H9 (cell line): ENCODE measurements around the gene AFAP1L2. TPM values are rescaled to one million over a fixed set of nuclear protein-coding genes. Genes with fewer than 3 reads are reported as not detected.

Experiments
- DNase-seq: peaks from one replicate; pipeline ENCODE4 v3.0.0-alpha.2; 2017
- H2AFZ ChIP-seq: one replicate; pipeline ENCODE4 v1.6.1; 2013; ENCODE audit warnings: mild to moderate bottlenecking, low read length, control low read depth, moderate library complexity
- H2AK5ac ChIP-seq: 2 replicates; pipeline ENCODE4 v1.6.1; 2013; ENCODE audit warnings: low read length, control low read depth, mixed read lengths; ENCODE audit not compliant: insufficient read length
- H2BK120ac ChIP-seq: one replicate; pipeline ENCODE4 v1.6.1; 2013; ENCODE audit warnings: low read depth, mild to moderate bottlenecking, low read length, control low read depth, inconsistent platforms; ENCODE audit not compliant: poor library complexity, severe bottlenecking
- H2BK12ac ChIP-seq: 2 replicates; pipeline ENCODE4 v1.6.1; 2013; ENCODE audit warnings: low read length, control low read depth, mixed read lengths, low read depth; ENCODE audit not compliant: insufficient read length
- H2BK15ac ChIP-seq: 2 replicates; pipeline ENCODE4 v1.6.1; 2013; ENCODE audit warnings: low read depth, low read length, control low read depth
- H2BK20ac ChIP-seq: one replicate; pipeline ENCODE4 v1.6.1; 2013; ENCODE audit warnings: low read depth, mild to moderate bottlenecking, low read length, control low read depth, inconsistent platforms; ENCODE audit not compliant: poor library complexity, severe bottlenecking
- H2BK5ac ChIP-seq: 2 replicates; pipeline ENCODE4 v1.6.1; 2013; ENCODE audit warnings: low read length, control low read depth, mixed read lengths; ENCODE audit not compliant: insufficient read length
- H3K14ac ChIP-seq: 2 replicates; pipeline ENCODE4 v1.6.1; 2013; ENCODE audit warnings: low read length, control low read depth; ENCODE audit not compliant: insufficient read depth
- H3K18ac ChIP-seq: 2 replicates; pipeline ENCODE4 v1.6.1; 2013; ENCODE audit warnings: low read depth, mild to moderate bottlenecking, mixed read lengths, low read length, control low read depth; ENCODE audit not compliant: insufficient read length
- H3K23ac ChIP-seq: 2 replicates; pipeline ENCODE4 v1.6.1; 2013; ENCODE audit warnings: low read length, control low read depth, mixed read lengths, low read depth; ENCODE audit not compliant: insufficient read length
- H3K23me2 ChIP-seq: 2 replicates; pipeline ENCODE4 v1.6.1; 2013; ENCODE audit warnings: low read depth, mild to moderate bottlenecking, mixed read lengths, low read length, control low read depth; ENCODE audit not compliant: insufficient read length, poor library complexity, severe bottlenecking
- H3K27ac ChIP-seq: 2 replicates; pipeline ENCODE4 v1.5.1; 2013; ENCODE audit warnings: low read length, control low read depth, mixed read lengths, low read depth; ENCODE audit not compliant: insufficient read length
- H3K27me3 ChIP-seq: 2 replicates; pipeline ENCODE4 v1.6.1; 2013; ENCODE audit warnings: low read length, control low read depth, inconsistent platforms; ENCODE audit not compliant: insufficient read depth
- H3K4ac ChIP-seq: 2 replicates; pipeline ENCODE4 v1.6.1; 2013; ENCODE audit warnings: low read depth, mild to moderate bottlenecking, control low read depth, inconsistent platforms, low read length, moderate library complexity
- H3K4me1 ChIP-seq: 2 replicates; pipeline ENCODE4 v1.6.1; 2013; ENCODE audit warnings: low read length, control low read depth, inconsistent platforms; ENCODE audit not compliant: insufficient read depth
- H3K4me2 ChIP-seq: 2 replicates; pipeline ENCODE4 v1.6.1; 2013; ENCODE audit warnings: low read length, control low read depth, mixed read lengths; ENCODE audit not compliant: insufficient read length, insufficient read depth
- H3K56ac ChIP-seq: 2 replicates; pipeline ENCODE4 v1.6.1; 2013; ENCODE audit warnings: low read depth, mild to moderate bottlenecking, mixed read lengths, low read length, control low read depth; ENCODE audit not compliant: insufficient read length
- H3K79me1 ChIP-seq: 2 replicates; pipeline ENCODE4 v1.6.1; 2013; ENCODE audit warnings: low read depth, mild to moderate bottlenecking, moderate library complexity, low read length, control low read depth, inconsistent platforms; ENCODE audit not compliant: insufficient read depth, poor library complexity, severe bottlenecking
- H3K79me2 ChIP-seq: 2 replicates; pipeline ENCODE4 v1.6.1; 2013; ENCODE audit warnings: low read length, control low read depth, inconsistent platforms; ENCODE audit not compliant: insufficient read depth
- H3K9ac ChIP-seq: 2 replicates; pipeline ENCODE4 v1.6.1; 2013; ENCODE audit warnings: low read length, control low read depth, mixed read lengths; ENCODE audit not compliant: insufficient read length; ENCODE audit errors: extremely low read depth
- H3K9me3 ChIP-seq: one replicate; pipeline ENCODE4 v1.6.1; 2013; ENCODE audit warnings: low read depth, low read length, inconsistent platforms; ENCODE audit not compliant: control insufficient read depth
- H3T11ph ChIP-seq: one replicate; pipeline ENCODE4 v1.6.1; 2013; ENCODE audit warnings: mild to moderate bottlenecking, low read length, control low read depth, inconsistent platforms
- H4K20me1 ChIP-seq: one replicate; pipeline ENCODE4 v1.6.1; 2013; ENCODE audit not compliant: control insufficient read depth, insufficient read length, insufficient read depth
- H4K5ac ChIP-seq: 2 replicates; pipeline ENCODE4 v1.6.1; 2013; ENCODE audit warnings: low read depth, mild to moderate bottlenecking, mixed read lengths, low read length, control low read depth; ENCODE audit not compliant: insufficient read length
- H4K8ac ChIP-seq: replicated peaks from 2 replicates; pipeline ENCODE4 v1.6.1; 2013; ENCODE audit warnings: low read length, control low read depth, mixed read lengths, low read depth; ENCODE audit not compliant: insufficient read length
- H4K91ac ChIP-seq: 2 replicates; pipeline ENCODE4 v1.6.1; 2013; ENCODE audit warnings: low read depth, mild to moderate bottlenecking, moderate library complexity, mixed read lengths, low read length, control low read depth; ENCODE audit not compliant: insufficient read length
- H3K27ac Mint-ChIP-seq, 3 experiments: 2 replicates in 2 of 3; 3 replicates in 1 of 3; pipeline ENCODE4 v1.8.0; 2020 to 2021; ENCODE audit warnings: mixed read lengths in 3 of 3, mild to moderate bottlenecking in 1 of 3, moderate library complexity in 1 of 3
- H3K27me3 Mint-ChIP-seq: 2 replicates; pipeline ENCODE4 v1.8.0; 2021; ENCODE audit warnings: low read depth, mild to moderate bottlenecking, moderate library complexity, mixed read lengths
- H3K36me3 Mint-ChIP-seq, 3 experiments: 2 replicates in 2 of 3; 3 replicates in 1 of 3; pipeline ENCODE4 v1.8.0; 2020 to 2021; ENCODE audit warnings: low read depth in 3 of 3, mixed read lengths in 3 of 3; ENCODE audit not compliant: insufficient read depth in 1 of 3
- H3K4me1 Mint-ChIP-seq, 2 experiments: 2 replicates each; pipeline ENCODE4 v1.8.0; 2020; ENCODE audit warnings: mixed read lengths in 2 of 2
- H3K4me3 Mint-ChIP-seq, 2 experiments: 2 replicates in 1 of 2; 3 replicates in 1 of 2; pipeline ENCODE4 v1.8.0; 2020 to 2021; ENCODE audit warnings: mild to moderate bottlenecking in 2 of 2, mixed read lengths in 2 of 2, moderate library complexity in 1 of 2
- H3K9me3 Mint-ChIP-seq, 2 experiments: 2 replicates in 1 of 2; 3 replicates in 1 of 2; pipeline ENCODE4 v1.8.0; 2020; ENCODE audit warnings: mild to moderate bottlenecking in 2 of 2, mixed read lengths in 2 of 2, moderate library complexity in 1 of 2
- CTCF ChIP-seq: fragments of 200-600 bp; sonication (generic); conservative IDR thresholded peaks from 3 replicates; pipeline ENCODE4 v1.8.0; 2021; ENCODE audit warnings: antibody characterized with exemption, mild to moderate bottlenecking
- WGBS: extraction: QIAGEN DNeasy Blood & Tissue Kit; methylation state at CpG from one replicate; pipeline ENCODE4 v1.1.7; 2013; ENCODE audit warnings: missing lambda C conversion rate, low lambda C conversion rate, mixed read lengths; ENCODE audit not compliant: insufficient read length; ENCODE audit errors: extremely low coverage; 5-methylcytosine and 5-hydroxymethylcytosine counted together
- total RNA-seq: library from RNA; stranded (reverse); gene quantifications from 2 replicates; pipeline ENCODE4 v1.2.1, GENCODE V29; 2021

AFAP1L2 gene
- total RNA-seq, 1 experiment from 2014 or later = 0.77 TPM

- no peak overlapping the region for H4K8ac ChIP-seq
- H2BK120ac ChIP-seq = no peak overlapping the region
- Mint-ChIP-seq H3K27me3 (peaks cover 2% of the 10 kb centered on the region; the same call in 1 of the 2 replicates), H3K4me1 (no peaks in the 10 kb centered on the region), H3K4me3 (no peak overlapping the region), H3K36me3 (no peaks in the 10 kb centered on the region), H3K27ac (no peak overlapping the region), H3K9me3 (no peaks in the 10 kb centered on the region; a peak in 1 of 5 replicates)
- no peak for TF ChIP-seq CTCF
- no peak overlapping the region for H2BK12ac ChIP-seq
- no CpG with 5 or more reads among the region's 16 CpGs for WGBS
- no peaks in the 10 kb centered on the region for H3K9me3 ChIP-seq
- no peak overlapping the region for H3K23ac ChIP-seq
- no peaks in the 10 kb centered on the region for H3K79me2 ChIP-seq
- no peak overlapping the region for H2BK5ac ChIP-seq
- H3K18ac ChIP-seq = no peak overlapping the region
- no peak overlapping the region for H2BK20ac ChIP-seq
- H2BK15ac ChIP-seq = no peak overlapping the region
- H4K20me1 ChIP-seq = no peaks in the 10 kb centered on the region
- H4K91ac ChIP-seq = no peak overlapping the region
- no peak overlapping the region for H3K4me2 ChIP-seq
- H3T11ph ChIP-seq = no peak overlapping the region
- no peak overlapping the region for H3K4ac ChIP-seq
- no peaks in the 10 kb centered on the region for H3K4me1 ChIP-seq
- no peak overlapping the region for H2AK5ac ChIP-seq
- H4K5ac ChIP-seq = no peak overlapping the region
- peak overlapping the region; percentile 2; the same call in 1 of the 2 replicates for H3K14ac ChIP-seq
- H3K9ac ChIP-seq = no peak overlapping the region
- no peaks in the 10 kb centered on the region for H3K27me3 ChIP-seq
- DNase-seq = no peak
- no peaks in the 10 kb centered on the region for H3K23me2 ChIP-seq
- no peak overlapping the region for H3K56ac ChIP-seq
- no peaks in the 10 kb centered on the region for H3K79me1 ChIP-seq
- H3K27ac ChIP-seq = no peak overlapping the region
- no peak overlapping the region for H2AFZ ChIP-seq
These were observed 115.2 kb downstream of the AFAP1L2 start for GRCh38 chr10:114289096-114289436.
